Loucy (cell line): ENCODE data around the gene SSH2.

ENCODE experiments used
- CTCF ChIP-seq: fragments of 200-600 bp; sonication (generic); conservative IDR thresholded peaks from 2 replicates; pipeline ENCODE4 v1.5.1; 2014; ENCODE audit warnings: mild to moderate bottlenecking, antibody characterized with exemption, low read length
- EZH2phosphoT487 ChIP-seq: fragments of 200-600 bp; IDR thresholded peaks from 2 replicates; pipeline ENCODE4 v1.6.1; 2018; ENCODE audit warnings: antibody characterized with exemption, mild to moderate bottlenecking, moderate library complexity, borderline replicate concordance

DNA sequence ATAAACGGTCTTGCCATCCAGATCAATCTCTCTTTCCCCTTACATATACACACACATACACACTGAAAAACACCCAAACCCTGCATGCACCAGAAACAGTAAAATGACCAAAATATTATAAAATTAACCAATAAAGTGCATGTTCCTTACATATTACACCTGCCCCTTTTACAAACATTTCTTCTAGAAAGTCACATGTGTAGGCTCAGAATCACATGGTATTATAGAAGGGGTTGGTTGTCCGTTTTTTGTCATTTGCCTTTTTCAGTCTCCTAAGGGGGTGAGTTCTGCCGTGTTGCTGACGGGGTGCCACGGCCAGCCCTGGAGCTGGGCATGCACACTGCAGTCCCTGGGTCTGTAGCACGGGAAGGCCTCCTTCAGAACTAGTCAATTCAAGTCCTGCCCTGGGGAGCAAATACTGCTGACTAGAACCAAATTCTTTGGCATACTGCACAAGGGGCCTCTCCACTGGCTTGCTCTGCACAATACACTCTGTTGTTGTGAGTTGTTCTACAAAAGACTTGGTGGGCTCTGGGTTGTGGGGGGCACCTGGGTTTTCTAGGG, 299.3 kb downstream of the SSH2 start:
- TF ChIP-seq CTCF = no peak
- TF ChIP-seq EZH2phosphoT487 = no peak
